T47D (cell line): Measurements from ENCODE around the gene NUFIP2.
"Not testable (repeated sequence)": the region's sequence is repeated elsewhere in the genome, so short reads cannot be mapped to it uniquely, and the experiment has no call there.

Source experiments
- DNase-seq, 2 experiments: peaks; one replicate each; pipeline versions ENCODE4 v3.0.0 to v3.0.0-alpha.2; 2011 to 2012; ENCODE audit warnings: low read depth in 1 of 2, low spot score in 1 of 2
- JUND ChIP-seq: IDR thresholded peaks from 2 replicates; pipeline ENCODE4 v1.6.1; 2012; ENCODE audit warnings: low read depth
- in situ Hi-C: cut with HindIII; loops from 2 replicates; pipeline ENCODE4 v1.10.0; 2016; ENCODE audit warnings: low sequenced_read_pairs, low pct_unique_long_range_greater_than_20kb

Gene NUFIP2

DNA sequence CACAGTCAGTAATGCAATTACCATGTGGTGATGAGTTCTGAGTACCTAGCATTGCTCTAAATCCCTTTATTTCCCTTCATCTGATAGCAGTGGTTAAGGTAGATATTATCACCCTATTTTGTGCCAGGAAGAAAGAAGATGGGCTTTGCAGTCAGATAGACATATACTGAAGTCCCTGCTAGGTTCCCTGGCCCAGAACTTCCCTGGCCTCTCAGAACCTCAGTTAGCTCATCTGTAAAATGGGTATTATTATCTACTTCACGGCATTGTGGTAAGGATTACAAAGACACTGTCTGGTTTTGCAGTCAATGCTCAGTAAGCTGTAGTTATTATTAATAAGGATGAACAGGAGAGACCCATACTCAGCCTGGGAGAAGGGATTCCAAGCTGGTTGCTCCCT lies 51.9 kb downstream of the NUFIP2 start:
- no peak for TF ChIP-seq JUND

GRCh38 chr17:29240968-29241963 lies 52.7 kb downstream of the NUFIP2 start:
- in situ Hi-C loops: no loop called here
- TF ChIP-seq JUND: no peak
- DNase-seq: peak; percentile 60 to 69

More for the DNA sequence above, 51.9 kb downstream of the NUFIP2 start:
- in situ Hi-C loops: no loop called here
- no peak for DNase-seq

DNA sequence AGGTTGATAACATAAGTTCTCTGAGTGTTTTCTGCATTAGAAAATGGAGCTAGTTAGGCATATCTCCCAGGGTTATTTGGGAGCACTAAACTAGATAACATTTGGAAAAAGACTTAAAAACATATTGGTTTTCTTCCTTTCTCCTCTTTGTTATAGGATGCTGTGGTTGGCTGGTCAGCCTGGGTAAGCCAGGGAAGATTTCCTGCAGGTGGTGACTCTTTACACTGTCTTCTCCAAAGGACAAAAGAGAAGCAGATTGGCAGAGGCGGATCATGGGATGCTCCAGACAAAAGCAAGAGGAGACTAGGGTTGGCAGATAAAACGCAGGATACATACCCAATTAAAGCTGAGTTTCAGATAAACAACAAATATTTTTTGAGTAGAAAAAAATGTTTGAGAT lies 53.5 kb downstream of the NUFIP2 start:
- no peak for TF ChIP-seq JUND
- no peak for DNase-seq

DNA sequence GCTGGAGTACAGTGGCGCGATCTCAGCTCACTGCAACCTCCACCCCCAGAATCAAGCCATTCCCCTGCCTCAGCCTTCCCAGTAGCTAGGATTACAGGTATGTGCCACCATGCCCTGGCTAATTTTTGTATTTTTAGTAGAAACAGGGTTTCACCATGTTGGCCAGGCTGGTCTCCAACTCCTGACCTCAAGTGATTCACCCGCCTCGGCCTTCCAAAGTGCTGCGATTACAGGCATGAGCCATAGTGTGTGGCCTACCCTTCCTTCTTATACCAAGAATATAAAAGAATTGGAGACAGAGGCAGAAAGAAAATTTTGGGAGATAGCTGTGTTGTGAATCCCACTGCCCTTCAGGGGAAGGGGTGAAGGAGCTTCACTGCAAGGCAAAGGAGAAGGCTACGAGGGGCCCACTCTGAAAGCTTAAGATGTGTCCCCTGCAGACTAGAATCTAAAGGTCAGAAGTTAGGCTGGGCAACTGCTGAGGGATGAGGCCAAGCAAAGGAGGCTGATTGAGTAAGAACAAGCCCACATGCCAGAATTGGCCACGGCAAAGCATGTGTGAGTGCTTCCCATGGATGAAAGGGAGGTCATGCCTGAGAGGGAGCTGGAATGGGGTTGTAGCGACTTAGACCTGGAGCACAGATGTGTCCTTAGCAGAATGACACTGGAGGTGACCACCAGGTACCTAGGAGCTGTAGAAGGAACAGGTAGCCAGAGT lies 55.7 kb downstream of the NUFIP2 start:
- TF ChIP-seq JUND: no peak
- in situ Hi-C loops: no loop called here
- DNase-seq: no peak

More for the DNA sequence above, 53.5 kb downstream of the NUFIP2 start:
- in situ Hi-C loops: no loop called here

DNA sequence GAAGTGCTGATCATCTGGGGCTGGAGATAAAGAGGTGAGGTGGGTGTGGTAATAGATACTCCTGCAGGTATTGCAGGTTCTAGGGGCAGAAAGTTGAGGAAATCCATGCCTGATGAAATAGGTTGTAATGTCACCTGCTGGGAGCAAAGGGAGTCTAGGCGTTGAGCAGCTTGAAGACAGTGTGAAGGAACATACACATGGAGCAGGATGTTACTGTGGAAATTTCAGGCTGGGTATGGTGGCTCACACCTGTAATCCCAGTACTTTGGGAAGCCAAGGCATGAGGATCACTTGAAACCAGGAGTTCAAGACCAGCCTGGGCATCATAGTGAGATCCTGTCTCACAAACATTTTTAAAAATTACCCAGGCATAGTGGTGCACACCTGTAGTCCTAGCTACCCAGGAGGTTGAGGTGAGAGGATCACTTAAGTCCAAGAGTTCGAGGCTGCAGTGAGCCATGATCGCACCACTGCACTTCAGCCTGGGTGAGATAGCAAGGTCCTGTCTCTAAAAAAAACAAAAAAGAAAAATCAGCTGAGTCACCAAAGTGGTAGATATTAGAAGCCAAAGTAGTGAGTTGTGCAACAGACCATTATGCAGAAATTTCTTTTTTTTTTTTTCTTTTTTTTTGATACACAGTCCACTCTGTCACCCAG lies 56.3 kb downstream of the NUFIP2 start:
- TF ChIP-seq JUND: no peak
- DNase-seq: no peak
- in situ Hi-C loops: no loop called here

DNA sequence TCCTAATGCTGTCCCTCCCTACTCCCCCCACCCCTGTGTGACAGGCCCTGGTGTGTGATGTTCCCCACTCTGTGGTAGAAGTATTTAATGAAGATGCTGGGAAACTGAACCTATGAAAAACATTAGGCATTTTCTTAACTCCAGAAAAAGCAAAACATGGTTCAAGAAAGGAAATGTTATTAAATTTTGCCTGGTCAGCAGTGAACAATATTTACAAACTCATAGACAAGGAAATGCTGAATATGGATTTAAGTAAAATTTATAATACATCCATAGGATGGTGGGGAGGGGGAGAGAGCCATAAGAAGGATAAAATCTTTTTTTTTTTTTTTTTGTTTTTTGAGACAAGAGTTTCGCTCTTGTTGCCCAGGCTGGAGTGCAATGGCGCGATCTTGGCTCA lies 58.0 kb downstream of the NUFIP2 start:
- DNase-seq: no peak
- in situ Hi-C loops: no loop called here
- no peak for TF ChIP-seq JUND

DNA sequence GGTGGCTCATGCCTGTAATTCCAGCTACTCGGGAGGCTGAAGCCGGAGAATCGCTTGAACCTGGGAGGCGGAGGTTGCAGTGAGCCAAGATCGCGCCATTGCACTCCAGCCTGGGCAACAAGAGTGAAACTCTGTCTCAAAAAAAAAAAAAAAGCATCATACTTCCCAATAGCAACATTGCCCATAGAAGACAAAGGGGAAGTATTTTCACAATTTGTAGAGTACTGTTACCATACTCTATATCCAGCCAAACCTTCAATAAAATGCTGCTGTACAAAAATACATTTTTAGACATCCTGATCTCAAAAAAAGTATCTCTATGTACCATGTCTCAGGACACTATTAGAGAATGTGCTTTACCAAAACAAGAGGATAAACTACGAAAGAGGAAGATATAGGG lies 59.0 kb downstream of the NUFIP2 start:
- DNase-seq, in situ Hi-C loops: not testable (repeated sequence)

GRCh38 chr17:29233301-29233700 lies 60.6 kb downstream of the NUFIP2 start:
- TF ChIP-seq JUND: no peak
- DNase-seq: no peak
- in situ Hi-C loops: no loop called here

GRCh38 chr17:29225396-29225795 lies 68.6 kb downstream of the NUFIP2 start:
- in situ Hi-C loops: no loop called here
- no peak for DNase-seq
- no peak for TF ChIP-seq JUND

DNA sequence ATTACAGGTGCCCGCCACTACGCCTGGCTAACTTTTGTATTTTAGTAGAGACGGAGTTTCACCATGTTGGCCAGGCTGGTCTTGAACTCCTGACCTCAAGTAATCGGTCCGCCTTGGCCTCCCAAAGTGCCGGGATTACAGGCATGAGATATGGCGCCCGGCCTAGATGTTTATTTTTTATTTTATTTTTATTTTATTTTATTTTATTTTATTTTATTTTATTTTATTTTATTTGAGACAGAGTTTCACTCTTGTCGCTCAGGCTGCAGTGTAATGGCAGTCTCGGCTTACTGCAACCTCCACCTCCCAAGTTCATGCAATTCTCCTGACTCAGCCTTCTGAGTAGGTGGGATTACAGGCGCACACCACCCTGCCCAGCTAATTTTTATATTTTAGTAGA lies 72.6 kb downstream of the NUFIP2 start:
- DNase-seq, in situ Hi-C loops: not testable (repeated sequence)

- no peak for TF ChIP-seq JUND
- peak; percentile 80 to 82 for DNase-seq
- in situ Hi-C loops: no loop called here
Measured at GRCh38 chr17:29219378-29220047, 74.4 kb downstream of the NUFIP2 start.

DNA sequence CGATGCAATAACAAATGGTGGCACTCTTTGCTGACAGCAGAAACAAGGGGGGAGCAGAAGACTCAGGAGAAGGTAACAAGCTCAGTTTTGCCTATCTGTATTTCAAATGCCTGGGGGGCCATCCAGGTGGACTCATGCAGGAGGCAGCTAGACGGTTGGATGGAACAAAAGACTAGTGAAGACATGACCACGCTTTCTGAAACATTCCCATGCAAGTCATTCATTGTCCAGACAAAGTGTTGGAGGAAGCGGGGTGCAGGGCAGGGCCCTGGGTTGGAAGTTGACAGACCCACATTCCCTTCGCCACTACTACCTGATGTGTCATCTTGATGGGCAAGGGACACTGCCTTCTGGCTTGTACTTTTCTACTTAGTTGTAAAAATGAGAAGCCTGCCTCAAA lies 77.1 kb downstream of the NUFIP2 start:
- in situ Hi-C loops: no loop called here
- TF ChIP-seq JUND: no peak
- no peak for DNase-seq
